NCI-H526 (cell line): ENCODE data around the gene RFX7.

ENCODE experiments used
- DNase-seq, 2 experiments: peaks; one replicate each; lab custom pipeline; 2025; lab: John Stamatoyannopoulos, UW

Gene RFX7

DNA sequence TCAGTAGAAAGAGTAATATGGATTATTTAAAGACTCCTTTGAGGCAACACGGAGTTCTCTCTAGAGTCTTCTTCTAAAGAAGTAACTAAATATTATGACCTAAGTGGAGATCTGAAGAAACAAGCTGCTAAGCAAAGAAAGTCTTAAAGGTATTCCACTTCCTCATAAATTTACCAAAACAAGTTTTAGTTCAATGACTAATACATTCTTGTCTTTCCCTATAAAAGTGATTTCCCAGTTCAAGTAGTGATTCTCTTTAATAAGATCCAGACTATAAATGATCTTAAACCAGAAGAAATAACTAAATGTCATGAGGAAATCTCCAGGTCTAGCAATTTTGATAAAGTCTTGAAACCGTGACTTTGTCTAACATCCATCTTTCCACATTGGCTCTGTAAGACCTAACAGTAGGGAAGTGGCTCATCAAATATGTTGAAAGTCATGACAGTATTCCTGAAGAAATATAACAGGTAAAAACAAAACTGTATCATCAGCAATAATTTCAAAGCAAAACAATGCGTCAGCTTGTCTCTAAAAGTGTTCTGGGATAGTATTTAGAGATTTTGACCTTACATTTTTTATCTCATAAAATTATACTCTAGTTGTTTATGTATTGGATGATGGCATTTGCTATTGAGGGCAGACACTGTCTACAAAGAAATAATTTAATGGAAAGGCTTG, 198.5 kb downstream of the RFX7 start:
- no peak for DNase-seq

GRCh38 chr15:56042982-56043980, 200.4 kb downstream of the RFX7 start:
- DNase-seq, result no peak

GRCh38 chr15:56042498-56042897, 201.2 kb downstream of the RFX7 start:
- DNase-seq, result no peak

- DNase-seq, result no peak
Measured at GRCh38 chr15:56042031-56042430, 201.6 kb downstream of the RFX7 start.

- DNase-seq, result no peak
Measured at GRCh38 chr15:56040081-56041035, 203.3 kb downstream of the RFX7 start.

- DNase-seq, result no peak
Measured at GRCh38 chr15:56038707-56039106, 205.0 kb downstream of the RFX7 start.

- DNase-seq, result no peak
Measured at GRCh38 chr15:56038015-56038414, 205.7 kb downstream of the RFX7 start.
